Measurements from ENCODE around the gene LGALS4. TPM values are rescaled to one million over a fixed set of nuclear protein-coding genes. Genes with fewer than 3 reads are reported as not detected.

Gene LGALS4
- total and polyA plus RNA-seq, 9 of the 15 experiments (the other 6 are each of a cell fraction or from before 2014, with no cell fraction given), result 0.08 to 1.1 (median 0.30) TPM; not detected in 3

DNA sequence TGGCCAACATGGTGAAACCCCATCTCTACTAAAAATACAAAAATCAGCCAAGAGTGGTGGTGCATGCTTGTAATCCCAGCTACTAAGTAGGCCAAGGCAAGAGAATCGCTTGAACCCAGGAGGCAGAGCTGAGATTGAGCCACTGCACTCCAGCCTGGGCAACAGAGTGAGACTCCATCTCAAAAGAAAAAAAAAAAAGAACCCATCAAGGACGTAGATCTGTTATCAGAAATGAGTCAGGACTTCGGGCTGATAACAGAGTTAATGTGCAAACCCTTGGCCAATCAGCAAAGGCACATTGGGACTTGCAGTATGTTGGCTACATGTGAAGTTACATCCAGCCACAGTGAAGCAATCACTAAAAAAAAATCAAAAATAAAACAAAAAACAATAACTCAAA lies 28.5 kb downstream of the LGALS4 start (continued):
- TF ChIP-seq ILF3 (IDR thresholded peaks at IDR 0.05; ENCODE audit: borderline replicate concordance), result no peak
- TF ChIP-seq, protein P1, sequence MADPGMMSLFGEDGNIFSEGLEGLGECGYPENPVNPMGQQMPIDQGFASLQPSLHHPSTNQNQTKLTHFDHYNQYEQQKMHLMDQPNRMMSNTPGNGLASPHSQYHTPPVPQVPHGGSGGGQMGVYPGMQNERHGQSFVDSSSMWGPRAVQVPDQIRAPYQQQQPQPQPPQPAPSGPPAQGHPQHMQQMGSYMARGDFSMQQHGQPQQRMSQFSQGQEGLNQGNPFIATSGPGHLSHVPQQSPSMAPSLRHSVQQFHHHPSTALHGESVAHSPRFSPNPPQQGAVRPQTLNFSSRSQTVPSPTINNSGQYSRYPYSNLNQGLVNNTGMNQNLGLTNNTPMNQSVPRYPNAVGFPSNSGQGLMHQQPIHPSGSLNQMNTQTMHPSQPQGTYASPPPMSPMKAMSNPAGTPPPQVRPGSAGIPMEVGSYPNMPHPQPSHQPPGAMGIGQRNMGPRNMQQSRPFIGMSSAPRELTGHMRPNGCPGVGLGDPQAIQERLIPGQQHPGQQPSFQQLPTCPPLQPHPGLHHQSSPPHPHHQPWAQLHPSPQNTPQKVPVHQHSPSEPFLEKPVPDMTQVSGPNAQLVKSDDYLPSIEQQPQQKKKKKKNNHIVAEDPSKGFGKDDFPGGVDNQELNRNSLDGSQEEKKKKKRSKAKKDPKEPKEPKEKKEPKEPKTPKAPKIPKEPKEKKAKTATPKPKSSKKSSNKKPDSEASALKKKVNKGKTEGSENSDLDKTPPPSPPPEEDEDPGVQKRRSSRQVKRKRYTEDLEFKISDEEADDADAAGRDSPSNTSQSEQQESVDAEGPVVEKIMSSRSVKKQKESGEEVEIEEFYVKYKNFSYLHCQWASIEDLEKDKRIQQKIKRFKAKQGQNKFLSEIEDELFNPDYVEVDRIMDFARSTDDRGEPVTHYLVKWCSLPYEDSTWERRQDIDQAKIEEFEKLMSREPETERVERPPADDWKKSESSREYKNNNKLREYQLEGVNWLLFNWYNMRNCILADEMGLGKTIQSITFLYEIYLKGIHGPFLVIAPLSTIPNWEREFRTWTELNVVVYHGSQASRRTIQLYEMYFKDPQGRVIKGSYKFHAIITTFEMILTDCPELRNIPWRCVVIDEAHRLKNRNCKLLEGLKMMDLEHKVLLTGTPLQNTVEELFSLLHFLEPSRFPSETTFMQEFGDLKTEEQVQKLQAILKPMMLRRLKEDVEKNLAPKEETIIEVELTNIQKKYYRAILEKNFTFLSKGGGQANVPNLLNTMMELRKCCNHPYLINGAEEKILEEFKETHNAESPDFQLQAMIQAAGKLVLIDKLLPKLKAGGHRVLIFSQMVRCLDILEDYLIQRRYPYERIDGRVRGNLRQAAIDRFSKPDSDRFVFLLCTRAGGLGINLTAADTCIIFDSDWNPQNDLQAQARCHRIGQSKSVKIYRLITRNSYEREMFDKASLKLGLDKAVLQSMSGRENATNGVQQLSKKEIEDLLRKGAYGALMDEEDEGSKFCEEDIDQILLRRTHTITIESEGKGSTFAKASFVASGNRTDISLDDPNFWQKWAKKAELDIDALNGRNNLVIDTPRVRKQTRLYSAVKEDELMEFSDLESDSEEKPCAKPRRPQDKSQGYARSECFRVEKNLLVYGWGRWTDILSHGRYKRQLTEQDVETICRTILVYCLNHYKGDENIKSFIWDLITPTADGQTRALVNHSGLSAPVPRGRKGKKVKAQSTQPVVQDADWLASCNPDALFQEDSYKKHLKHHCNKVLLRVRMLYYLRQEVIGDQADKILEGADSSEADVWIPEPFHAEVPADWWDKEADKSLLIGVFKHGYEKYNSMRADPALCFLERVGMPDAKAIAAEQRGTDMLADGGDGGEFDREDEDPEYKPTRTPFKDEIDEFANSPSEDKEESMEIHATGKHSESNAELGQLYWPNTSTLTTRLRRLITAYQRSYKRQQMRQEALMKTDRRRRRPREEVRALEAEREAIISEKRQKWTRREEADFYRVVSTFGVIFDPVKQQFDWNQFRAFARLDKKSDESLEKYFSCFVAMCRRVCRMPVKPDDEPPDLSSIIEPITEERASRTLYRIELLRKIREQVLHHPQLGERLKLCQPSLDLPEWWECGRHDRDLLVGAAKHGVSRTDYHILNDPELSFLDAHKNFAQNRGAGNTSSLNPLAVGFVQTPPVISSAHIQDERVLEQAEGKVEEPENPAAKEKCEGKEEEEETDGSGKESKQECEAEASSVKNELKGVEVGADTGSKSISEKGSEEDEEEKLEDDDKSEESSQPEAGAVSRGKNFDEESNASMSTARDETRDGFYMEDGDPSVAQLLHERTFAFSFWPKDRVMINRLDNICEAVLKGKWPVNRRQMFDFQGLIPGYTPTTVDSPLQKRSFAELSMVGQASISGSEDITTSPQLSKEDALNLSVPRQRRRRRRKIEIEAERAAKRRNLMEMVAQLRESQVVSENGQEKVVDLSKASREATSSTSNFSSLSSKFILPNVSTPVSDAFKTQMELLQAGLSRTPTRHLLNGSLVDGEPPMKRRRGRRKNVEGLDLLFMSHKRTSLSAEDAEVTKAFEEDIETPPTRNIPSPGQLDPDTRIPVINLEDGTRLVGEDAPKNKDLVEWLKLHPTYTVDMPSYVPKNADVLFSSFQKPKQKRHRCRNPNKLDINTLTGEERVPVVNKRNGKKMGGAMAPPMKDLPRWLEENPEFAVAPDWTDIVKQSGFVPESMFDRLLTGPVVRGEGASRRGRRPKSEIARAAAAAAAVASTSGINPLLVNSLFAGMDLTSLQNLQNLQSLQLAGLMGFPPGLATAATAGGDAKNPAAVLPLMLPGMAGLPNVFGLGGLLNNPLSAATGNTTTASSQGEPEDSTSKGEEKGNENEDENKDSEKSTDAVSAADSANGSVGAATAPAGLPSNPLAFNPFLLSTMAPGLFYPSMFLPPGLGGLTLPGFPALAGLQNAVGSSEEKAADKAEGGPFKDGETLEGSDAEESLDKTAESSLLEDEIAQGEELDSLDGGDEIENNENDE (IDR thresholded peaks at IDR 0.05; ENCODE audit: low read depth, low read length), result no peak
- TF ChIP-seq, protein P2, sequence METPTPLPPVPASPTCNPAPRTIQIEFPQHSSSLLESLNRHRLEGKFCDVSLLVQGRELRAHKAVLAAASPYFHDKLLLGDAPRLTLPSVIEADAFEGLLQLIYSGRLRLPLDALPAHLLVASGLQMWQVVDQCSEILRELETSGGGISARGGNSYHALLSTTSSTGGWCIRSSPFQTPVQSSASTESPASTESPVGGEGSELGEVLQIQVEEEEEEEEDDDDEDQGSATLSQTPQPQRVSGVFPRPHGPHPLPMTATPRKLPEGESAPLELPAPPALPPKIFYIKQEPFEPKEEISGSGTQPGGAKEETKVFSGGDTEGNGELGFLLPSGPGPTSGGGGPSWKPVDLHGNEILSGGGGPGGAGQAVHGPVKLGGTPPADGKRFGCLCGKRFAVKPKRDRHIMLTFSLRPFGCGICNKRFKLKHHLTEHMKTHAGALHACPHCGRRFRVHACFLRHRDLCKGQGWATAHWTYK (CRISPR knock-in tag; IDR thresholded peaks at IDR 0.05), result no peak
- TF ChIP-seq KDM5B (IDR thresholded peaks at IDR 0.05; ENCODE audit: insufficient replicate concordance, low read depth, low read length), result no peak
- TF ChIP-seq TRIM24 (IDR thresholded peaks at IDR 0.05), result peak in 1 of 2 experiments; percentile 57; a peak in 1 of 4 replicates
- TF ChIP-seq PRPF4 (IDR thresholded peaks at IDR 0.05; ENCODE audit: insufficient read depth, low read depth, low read length, poor library complexity, severe bottlenecking), result no peak
- TF ChIP-seq CEBPB (tag; IDR thresholded peaks at IDR 0.05), result peak; percentile 25; the same call in 1 of the 2 replicates
- TF ChIP-seq EZH2 (IDR thresholded peaks at IDR 0.05; ENCODE audit: borderline replicate concordance, low read depth, low read length), result no peak
- no peak for TF ChIP-seq XRCC5 (IDR thresholded peaks at IDR 0.05; ENCODE audit: low read depth, low read length)
- TF ChIP-seq PTTG1 (tag; IDR thresholded peaks at IDR 0.05; ENCODE audit: low read depth), result no peak
- no peak for TF ChIP-seq SMARCB1 (IDR thresholded peaks at IDR 0.05; ENCODE audit: insufficient read length, low read depth)
- peak; percentile 60; the same call in 1 of the 2 replicates for TF ChIP-seq ZNF384 (IDR thresholded peaks at IDR 0.05; ENCODE audit: low read depth, low read length)
- no peak for TF ChIP-seq HBP1 (CRISPR knock-in tag; IDR thresholded peaks at IDR 0.05)
- TF ChIP-seq TBP (optimal IDR thresholded peaks at IDR 0.05; ENCODE audit: low read depth, low read length), result no peak
